ENCODE results near the gene MMD.

Gene MMD

GRCh38 chr17:55462711-55463110, 41.1 kb upstream of the MMD start:
- H3K27me3 ChIP-seq (ENCODE audit: low read length), result no peaks in the 10 kb centered on the region
- H3F3A ChIP-seq (ENCODE audit: insufficient read depth), result no peaks in the 10 kb centered on the region
- TF ChIP-seq CTCF (IDR thresholded peaks at IDR 0.05; ENCODE audit: insufficient read depth, low read length, poor library complexity, severe bottlenecking) (no peak), EZH2phosphoT487 (conservative IDR thresholded peaks at IDR 0.05; ENCODE audit: low read length) (no peak)
- H4K20me1 ChIP-seq (ENCODE audit: low read depth, low read length), result no peaks in the 10 kb centered on the region
- H2AFZ ChIP-seq (ENCODE audit: low read depth, low read length, severe bottlenecking), result no peak overlapping the region
- H3K9ac ChIP-seq (ENCODE audit: low read length), result no peak overlapping the region
- H3K79me2 ChIP-seq (ENCODE audit: insufficient read depth, low read length), result no peaks in the 10 kb centered on the region
- no peak overlapping the region for H3K4me2 ChIP-seq (ENCODE audit: low read depth, low read length, poor library complexity, severe bottlenecking)
- no peak overlapping the region for H3K4me3 ChIP-seq (ENCODE audit: insufficient read depth, low read length, poor library complexity, severe bottlenecking)
- H3K9me3 ChIP-seq (ENCODE audit: insufficient read depth, low read length), result no peaks in the 10 kb centered on the region
- H3K27ac ChIP-seq (ENCODE audit: low read depth, low read length), result no peak overlapping the region
- no peaks in the 10 kb centered on the region for H3K9me2 ChIP-seq (replicated peaks; ENCODE audit: insufficient read depth, low read length)
- H3K36me3 ChIP-seq (ENCODE audit: low read length), result no peaks in the 10 kb centered on the region

GRCh38 chr17:55462234-55462633, 40.6 kb upstream of the MMD start:
- TF ChIP-seq EZH2phosphoT487 (conservative IDR thresholded peaks at IDR 0.05; ENCODE audit: low read length) (no peak), CTCF (IDR thresholded peaks at IDR 0.05; ENCODE audit: insufficient read depth, low read length, poor library complexity, severe bottlenecking) (no peak)

GRCh38 chr17:55458978-55459377, 37.3 kb upstream of the MMD start:
- Histone ChIP-seq H4K20me1 (ENCODE audit: low read depth, low read length) (no peaks in the 10 kb centered on the region), H3K4me2 (ENCODE audit: low read depth, low read length, poor library complexity, severe bottlenecking) (no peak overlapping the region), H3K27me3 (ENCODE audit: low read length) (no peaks in the 10 kb centered on the region), H3K9me2 (replicated peaks; ENCODE audit: insufficient read depth, low read length) (no peaks in the 10 kb centered on the region), H3K79me2 (ENCODE audit: insufficient read depth, low read length) (no peaks in the 10 kb centered on the region), H3K9me3 (ENCODE audit: insufficient read depth, low read length) (no peaks in the 10 kb centered on the region), H3F3A (ENCODE audit: insufficient read depth) (no peaks in the 10 kb centered on the region), H2AFZ (ENCODE audit: low read depth, low read length, severe bottlenecking) (no peak overlapping the region), H3K36me3 (ENCODE audit: low read length) (no peaks in the 10 kb centered on the region), H3K9ac (ENCODE audit: low read length) (no peak overlapping the region), H3K4me3 (ENCODE audit: insufficient read depth, low read length, poor library complexity, severe bottlenecking) (no peak overlapping the region), H3K27ac (ENCODE audit: low read depth, low read length) (no peak overlapping the region)
- TF ChIP-seq EZH2phosphoT487 (conservative IDR thresholded peaks at IDR 0.05; ENCODE audit: low read length), result no peak
- no peak for TF ChIP-seq CTCF (IDR thresholded peaks at IDR 0.05; ENCODE audit: insufficient read depth, low read length, poor library complexity, severe bottlenecking)

More at GRCh38 chr17:55462234-55462633, 40.6 kb upstream of the MMD start:
- H4K20me1 ChIP-seq (ENCODE audit: low read depth, low read length), result no peaks in the 10 kb centered on the region
- H3K27ac ChIP-seq (ENCODE audit: low read depth, low read length), result no peak overlapping the region
- no peaks in the 10 kb centered on the region for H3K36me3 ChIP-seq (ENCODE audit: low read length)
- H3K9me3 ChIP-seq (ENCODE audit: insufficient read depth, low read length), result no peaks in the 10 kb centered on the region
- no peak overlapping the region for H2AFZ ChIP-seq (ENCODE audit: low read depth, low read length, severe bottlenecking)
- H3K4me2 ChIP-seq (ENCODE audit: low read depth, low read length, poor library complexity, severe bottlenecking), result no peak overlapping the region
- no peaks in the 10 kb centered on the region for H3K27me3 ChIP-seq (ENCODE audit: low read length)
- no peak overlapping the region for H3K9ac ChIP-seq (ENCODE audit: low read length)
- no peaks in the 10 kb centered on the region for H3F3A ChIP-seq (ENCODE audit: insufficient read depth)
- no peaks in the 10 kb centered on the region for H3K9me2 ChIP-seq (replicated peaks; ENCODE audit: insufficient read depth, low read length)
- no peak overlapping the region for H3K4me3 ChIP-seq (ENCODE audit: insufficient read depth, low read length, poor library complexity, severe bottlenecking)
- no peaks in the 10 kb centered on the region for H3K79me2 ChIP-seq (ENCODE audit: insufficient read depth, low read length)

All from SU-DHL-6 (cell line).